Measurements from ENCODE around the gene PABPC4L. TPM values are rescaled to one million over a fixed set of nuclear protein-coding genes. Genes with fewer than 3 reads are reported as not detected.

The PABPC4L gene
- total and polyA plus RNA-seq, 2 of the 13 experiments (the other 11 are each of a cell fraction or from before 2014, with no cell fraction given): not detected

GRCh38 chr4:134201216-134202161 is at the start of gene PABPC4L (continued):
- no peak for TF ChIP-seq SP140L (CRISPR knock-in tag; IDR thresholded peaks at IDR 0.05; ENCODE audit: borderline replicate concordance)

GRCh38 chr4:134251322-134251721 is 49.7 kb upstream of the PABPC4L start:
- FAIRE-seq (no peak), ATAC-seq (no peak), DNase-seq (ENCODE audit: low spot score) (no peak)
- Histone ChIP-seq H3K9me3 (ENCODE audit: low read length) (no peaks in the 10 kb centered on the region), H3K36me3 (replicated peaks in 1 of 2; ENCODE audit: control insufficient read depth in 1 of 2, insufficient read depth in 2 of 2, low read length in 2 of 2) (no peaks in the 10 kb centered on the region), H3K79me2 (ENCODE audit: insufficient read depth, low read length) (no peaks in the 10 kb centered on the region), H3K4me3 (replicated peaks in 1 of 3; ENCODE audit: insufficient read depth in 1 of 3, low read depth in 2 of 3, low read length in 3 of 3) (no peak overlapping the region), H3K4me1 (ENCODE audit: insufficient read depth, low read length) (no peaks in the 10 kb centered on the region), H3K27me3 (ENCODE audit: control insufficient read depth in 1 of 2, insufficient read depth in 2 of 2, low read length in 2 of 2) (no peaks in the 10 kb centered on the region), H3K4me2 (ENCODE audit: low read depth, low read length) (no peak overlapping the region), H3K9ac (ENCODE audit: insufficient read depth, low read depth, low read length) (no peak overlapping the region), H4K20me1 (ENCODE audit: insufficient read depth, low read length) (no peaks in the 10 kb centered on the region), H3K27ac (ENCODE audit: extremely low read length, insufficient read depth, low read length) (no peak overlapping the region), H2AFZ (ENCODE audit: low read length) (no peak overlapping the region)
- TF ChIP-seq ZNF276 (CRISPR knock-in tag; IDR thresholded peaks at IDR 0.05; ENCODE audit: low read depth): no peak
- TF ChIP-seq ZNF335 (CRISPR knock-in tag; IDR thresholded peaks at IDR 0.05): no peak
- TF ChIP-seq FOSL1 (CRISPR knock-in tag; IDR thresholded peaks at IDR 0.05; ENCODE audit: borderline replicate concordance): no peak
- TF ChIP-seq ZNF430 (CRISPR knock-in tag; IDR thresholded peaks at IDR 0.05): no peak
- TF ChIP-seq ZNF12 (CRISPR knock-in tag; IDR thresholded peaks at IDR 0.05): no peak
- TF ChIP-seq NFE2 (CRISPR knock-in tag; IDR thresholded peaks at IDR 0.05): no peak
- TF ChIP-seq ZHX2 (IDR thresholded peaks at IDR 0.05; ENCODE audit: low read depth): no peak
- TF ChIP-seq ZHX2 (CRISPR knock-in tag; IDR thresholded peaks at IDR 0.05; ENCODE audit: borderline replicate concordance): no peak
- no peak for TF ChIP-seq ZNF343 (CRISPR knock-in tag; IDR thresholded peaks at IDR 0.05)
- TF ChIP-seq GFI1 (CRISPR knock-in tag; IDR thresholded peaks at IDR 0.05; ENCODE audit: borderline replicate concordance): no peak
- no TSS peak for BruUV-seq (replicated peaks)
- CTCF ChIA-PET (ENCODE audit: low intra/inter-chr PET ratio, low total read pairs): no interaction called here
- intact Hi-C loops (cut with micrococcal nuclease; ENCODE audit: unreplicated experiment) (no loop called here), in situ Hi-C loops (cut with HindIII; ENCODE audit: extremely low pct_ligation_motif_present, low pct_unique_long_range_greater_than_20kb) (no loop called here)
- WGBS (ENCODE audit: low lambda C conversion rate): 0% methylated on average over 1 of the region's 1 CpG
- POLR2A ChIA-PET: no interaction called here

Data from HepG2 (cell line).